Small intestine (tissue), 7 donors: ENCODE results near the gene RASSF3. TPM values are rescaled to one million over a fixed set of nuclear protein-coding genes. Genes with fewer than 3 reads are reported as not detected.
A peak's percentile ranks its signal among the peaks of the same experiment; 100 is the strongest.
"Not testable (repeated sequence)": the region's sequence is repeated elsewhere in the genome, so short reads cannot be mapped to it uniquely, and the experiment has no call there.

Experiments used
- DNase-seq, 2 donors: peaks; one replicate each; pipeline versions ENCODE4 v3.0.0 to v3.0.0-alpha.2; 2013
- FAIRE-seq: peaks from 2 replicates; lab custom pipeline; 2012; peaks lifted over from hg19 to GRCh38; lab: Jason Lieb, UNC
- H3K27ac ChIP-seq, 3 donors: one replicate each; pipeline ENCODE4 v1.5.1; 2013; ENCODE audit warnings: low read length in 2 of 3, mild to moderate bottlenecking in 2 of 3, control low read depth in 1 of 3, inconsistent platforms in 1 of 3, low read depth in 1 of 3, moderate library complexity in 1 of 3
- H3K27me3 ChIP-seq, 3 donors: one replicate each; pipeline ENCODE4 v1.6.1; 2013; ENCODE audit warnings: low read length in 3 of 3, inconsistent platforms in 1 of 3; ENCODE audit not compliant: control insufficient read depth in 3 of 3, insufficient read depth in 3 of 3
- H3K36me3 ChIP-seq, 3 donors: one replicate each; pipeline ENCODE4 v1.6.1; 2013; ENCODE audit warnings: low read length in 3 of 3, inconsistent platforms in 1 of 3, low read depth in 1 of 3, mild to moderate bottlenecking in 1 of 3, moderate library complexity in 1 of 3; ENCODE audit not compliant: control insufficient read depth in 3 of 3, insufficient read depth in 2 of 3
- H3K4me1 ChIP-seq, 3 donors: one replicate each; pipeline ENCODE4 v1.6.1; 2013; ENCODE audit warnings: low read length in 2 of 3, inconsistent platforms in 1 of 3, low read depth in 1 of 3, mild to moderate bottlenecking in 1 of 3, moderate library complexity in 1 of 3; ENCODE audit not compliant: control insufficient read depth in 3 of 3, insufficient read depth in 2 of 3
- H3K4me3 ChIP-seq, 3 donors: one replicate each; pipeline ENCODE4 v1.5.1; 2013; ENCODE audit warnings: low read length in 3 of 3, control low read depth in 1 of 3, inconsistent platforms in 1 of 3, low read depth in 1 of 3, mild to moderate bottlenecking in 1 of 3, moderate library complexity in 1 of 3
- H3K9me3 ChIP-seq, 2 donors: one replicate each; pipeline ENCODE4 v1.6.1; 2013; ENCODE audit warnings: low read depth in 1 of 2, low read length in 1 of 2; ENCODE audit not compliant: control insufficient read depth in 2 of 2, insufficient read depth in 1 of 2
- WGBS, 3 donors: extraction: QIAGEN DNeasy Blood & Tissue Kit; methylation state at CpG; one replicate each; pipeline ENCODE4 v1.1.7; 2013; 5-methylcytosine and 5-hydroxymethylcytosine counted together
- polyA plus RNA-seq, 4 donors: library from polyadenylated mRNA; stranded (reverse) in 3 of 4; unstranded in 1 of 4; fragments of 200-250 nt in 3 of 4; fragments of 120-200 nt in 1 of 4; gene quantifications; one replicate each; pipeline versions ENCODE4 v1.2.1 to v1.2.3, GENCODE V29; 2013
- donor health status: healthy with polysubstance abuse.
- donor health status: control.
- donor health status: control.
- donor health status: Bipolar disorder and iron deficiency.
- donor health status: healthy.

RASSF3 gene
- polyA plus RNA-seq, 4 donors = 14.9 to 23.3 (median 21.9) TPM

GRCh38 chr12:64690236-64690635 lies 79.9 kb downstream of the RASSF3 start:
- WGBS, 3 donors = 97 to 100% (median 97%) methylated on average over 6 of the region's 6 CpGs
- not testable (repeated sequence) for H3K4me3 ChIP-seq, H3K4me1 ChIP-seq, H3K27ac ChIP-seq, DNase-seq, FAIRE-seq, H3K27me3 ChIP-seq, H3K9me3 ChIP-seq
- H3K36me3 ChIP-seq = peaks cover 5 to 53% (median 12%) of the 10 kb centered on the region in 3 donors

DNA sequence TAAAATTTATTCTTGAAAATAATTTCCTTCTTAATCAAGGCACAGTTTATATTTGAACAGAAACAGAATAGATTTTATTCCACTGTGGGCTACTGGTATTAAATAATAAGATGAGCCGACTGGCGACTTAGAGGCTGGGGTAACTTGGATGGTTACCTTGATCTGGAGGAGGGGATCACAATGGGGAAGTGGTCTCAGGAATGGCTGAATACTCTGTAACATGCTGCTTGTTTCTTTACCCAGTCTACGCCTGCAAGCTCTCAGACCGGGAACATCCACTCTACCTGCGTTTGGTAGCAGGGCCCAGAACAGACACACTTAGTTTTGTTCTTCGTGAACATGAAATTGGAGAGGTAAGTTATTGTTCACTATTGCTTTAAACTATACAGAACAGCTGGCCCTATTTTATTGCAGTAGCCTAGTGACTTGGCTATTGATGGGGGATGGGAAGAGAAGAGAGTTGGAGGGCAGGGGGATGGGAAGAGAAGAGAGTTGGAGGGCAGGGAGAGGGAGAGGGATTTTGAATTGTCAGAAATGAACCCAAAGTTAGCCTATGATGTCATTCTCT lies 81.0 kb downstream of the RASSF3 start:
- Histone ChIP-seq H3K4me3 (no peak overlapping the region), H3K36me3 (peaks cover 5 to 49% (median 8%) of the 10 kb centered on the region in 3 donors), H3K4me1 (peaks cover 0 to 10% (median 0%) of the 10 kb centered on the region in 3 donors), H3K27me3 (no peaks in the 10 kb centered on the region), H3K9me3 (no peaks in the 10 kb centered on the region), H3K27ac (no peak overlapping the region)
- no peak for FAIRE-seq
- WGBS, 3 donors = 93 to 97% (median 94%) methylated on average over 6 of the region's 6 CpGs
- no peak for DNase-seq

DNA sequence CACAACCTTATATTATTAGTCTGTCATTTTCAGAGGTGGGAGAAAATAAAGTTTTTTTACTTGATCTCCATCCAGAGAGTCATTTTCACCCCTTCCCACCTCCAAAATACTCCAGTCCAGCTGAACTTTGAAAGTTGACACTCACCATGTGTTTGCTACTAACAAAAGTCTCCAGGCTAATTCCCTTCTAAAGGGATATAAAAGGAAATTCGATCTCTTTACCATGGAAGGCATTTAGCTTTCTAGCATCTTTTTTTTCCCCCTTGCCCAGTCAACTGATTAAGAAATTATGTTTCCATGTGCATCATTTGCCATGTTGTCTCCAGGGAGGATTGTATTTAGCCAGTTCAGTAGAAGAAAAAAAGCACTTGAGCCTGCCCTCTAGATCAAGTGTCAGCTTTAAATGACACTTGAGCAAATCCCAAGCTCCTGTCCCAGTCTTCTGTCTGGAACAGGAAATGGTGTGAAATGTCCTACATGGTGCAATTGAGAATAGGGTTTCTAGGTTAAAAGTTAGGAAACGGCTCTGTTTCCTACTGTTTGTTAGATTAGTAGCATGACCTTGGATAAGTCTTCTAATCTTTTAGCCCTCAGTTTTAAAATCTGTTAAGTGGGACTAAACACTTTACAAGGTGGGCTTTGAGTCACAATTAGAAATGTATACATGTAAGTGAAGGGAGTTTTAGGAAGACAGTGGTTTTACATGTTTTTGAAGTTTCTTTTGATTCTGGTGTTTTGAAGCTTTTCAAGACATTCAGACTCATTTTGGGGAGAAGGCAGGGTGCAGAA lies 81.7 kb downstream of the RASSF3 start:
- Histone ChIP-seq H3K27ac (no peak overlapping the region), H3K4me1 (peaks cover 0 to 13% (median 0%) of the 10 kb centered on the region in 3 donors), H3K9me3 (no peaks in the 10 kb centered on the region), H3K27me3 (no peaks in the 10 kb centered on the region), H3K36me3 (peaks cover 5 to 43% (median 6%) of the 10 kb centered on the region in 3 donors), H3K4me3 (no peak overlapping the region)
- DNase-seq (no peak), FAIRE-seq (no peak)
- WGBS, 3 donors = 55 to 73% (median 69%) methylated on average over 2 of the region's 2 CpGs

GRCh38 chr12:64694130-64695040 lies 84.1 kb downstream of the RASSF3 start:
- DNase-seq = no peak
- Histone ChIP-seq H3K9me3 (no peaks in the 10 kb centered on the region), H3K27me3 (no peaks in the 10 kb centered on the region), H3K36me3 (peaks cover 5 to 38% (median 5%) of the 10 kb centered on the region in 3 donors), H3K4me3 (no peak overlapping the region), H3K27ac (no peak overlapping the region), H3K4me1 (peaks cover 0 to 13% (median 0%) of the 10 kb centered on the region in 3 donors)
- whole genome bisulfite sequencing, 3 donors = 85 to 87% (median 86%) methylated on average over 18 of the region's 18 CpGs
- no peak for FAIRE-seq

GRCh38 chr12:64695550-64695949 lies 85.3 kb downstream of the RASSF3 start:
- DNase-seq (no peak), FAIRE-seq (no peak)
- H3K4me3 ChIP-seq = no peak overlapping the region
- H3K4me1 ChIP-seq = peaks cover 0 to 13% (median 0%) of the 10 kb centered on the region in 3 donors
- H3K27ac ChIP-seq = peak overlapping the region in 1 of 3 donors; percentile 29
- no peaks in the 10 kb centered on the region for H3K27me3 ChIP-seq
- WGBS, 3 donors = 67 to 77% (median 76%) methylated on average over 5 of the region's 5 CpGs
- peaks cover 4 to 40% (median 5%) of the 10 kb centered on the region in 3 donors for H3K36me3 ChIP-seq
- H3K9me3 ChIP-seq = no peaks in the 10 kb centered on the region

GRCh38 chr12:64696080-64696741 lies 85.9 kb downstream of the RASSF3 start:
- Histone ChIP-seq H3K36me3 (peaks cover 4 to 38% (median 5%) of the 10 kb centered on the region in 3 donors), H3K4me1 (peaks cover 0 to 13% (median 0%) of the 10 kb centered on the region in 3 donors), H3K27me3 (no peaks in the 10 kb centered on the region), H3K27ac (peak overlapping the region in 1 of 3 donors; percentile 29), H3K9me3 (no peaks in the 10 kb centered on the region), H3K4me3 (no peak overlapping the region)
- FAIRE-seq (no peak), DNase-seq (peak; percentile 43 to 76)
- 35 to 47% (median 40%) methylated on average over 1 of the region's 1 CpG for whole genome bisulfite sequencing, 3 donors

DNA sequence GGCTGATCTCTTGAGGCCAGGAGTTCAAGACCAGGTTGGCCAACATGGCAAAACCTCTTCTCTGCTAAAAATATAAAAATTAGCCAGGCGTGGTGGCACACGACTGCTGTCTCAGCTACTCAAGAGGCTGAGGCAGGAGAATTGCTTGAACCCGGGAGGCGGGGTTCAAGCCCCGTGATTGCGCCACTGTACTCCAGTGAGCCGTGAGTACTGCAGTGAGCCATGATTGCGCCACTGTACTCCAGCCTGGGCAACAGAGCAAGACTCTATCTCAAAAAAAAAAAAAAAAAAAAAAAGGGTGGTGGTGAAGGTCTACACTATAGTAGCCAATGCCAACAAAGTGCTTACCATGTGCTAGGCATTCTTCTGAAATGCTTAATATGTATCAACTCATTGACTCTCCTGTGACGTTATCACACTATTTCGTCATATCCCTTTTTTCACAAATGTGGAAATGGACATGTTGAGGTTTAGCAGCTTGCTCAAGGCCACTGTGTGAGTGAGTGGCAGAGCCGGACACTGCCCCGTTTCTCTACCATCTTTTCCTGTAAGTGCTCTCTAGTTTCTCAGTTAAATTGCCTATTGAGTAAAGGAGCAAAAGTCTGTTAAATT lies 89.3 kb downstream of the RASSF3 start:
- no peak for DNase-seq
- 92 to 94% (median 93%) methylated on average over 12 of the region's 12 CpGs for WGBS, 3 donors
- H3K36me3 ChIP-seq = peaks cover 0 to 21% (median 4%) of the 10 kb centered on the region in 3 donors
- no peaks in the 10 kb centered on the region for H3K27me3 ChIP-seq
- H3K4me3 ChIP-seq = no peak overlapping the region
- no peak overlapping the region for H3K27ac ChIP-seq
- H3K9me3 ChIP-seq = no peaks in the 10 kb centered on the region
- FAIRE-seq = no peak
- H3K4me1 ChIP-seq = peaks cover 0 to 13% (median 0%) of the 10 kb centered on the region in 3 donors
